K562 (cell line): ENCODE measurements around the gene GET3. TPM values are rescaled to one million over a fixed set of nuclear protein-coding genes. Genes with fewer than 3 reads are reported as not detected.
A peak's percentile ranks its signal among the peaks of the same experiment; 100 is the strongest.

Experiments
- ATAC-seq: fragments of 200-7000 bp; cut with Tn5 transposase; 3 replicates; pipeline ENCODE4 v1.9.1; 2020; ENCODE audit warnings: moderate library complexity
- BruUV-seq: library from RNA; stranded (reverse); fragments of 400-500 nt; replicated peaks from 2 replicates; lab custom pipeline; 2021; lab: Mats Ljungman, UMichigan
- CTCF ChIA-PET: fragments of 300-600 bp; formaldehyde crosslinking; extraction: SDS; loops from one replicate; lab custom pipeline; 2021; ENCODE audit warnings: low intra/inter-chr PET ratio; lab: Yijun Ruan, JAX
- POLR2A ChIA-PET: fragments of 300-600, 350-650 bp; sonication (Branson Sonifier 250); formaldehyde crosslinking; extraction: SDS; loops from one replicate; lab custom pipeline; 2021; ENCODE audit warnings: antibody characterized with exemption, inconsistent platforms; lab: Yijun Ruan, JAX
- DNase-seq, 4 experiments: peaks; one replicate each; pipeline versions ENCODE4 v3.0.0 to v3.0.0-alpha.2; 2011 to 2018; ENCODE audit warnings: low spot score in 3 of 4, mixed read lengths in 3 of 4; ENCODE audit errors: extremely low read depth in 1 of 4
- FAIRE-seq: peaks from 2 replicates; lab custom pipeline; 2011; peaks lifted over from hg19 to GRCh38; lab: Jason Lieb, UNC
- H2AFZ ChIP-seq: 2 replicates; pipeline ENCODE4 v1.6.0; 2011; ENCODE audit warnings: low read depth, low read length, control low read depth, inconsistent platforms
- H3K27ac ChIP-seq: fragments of 200-600 bp; 3 replicates; pipeline ENCODE4 v1.8.0; 2011; ENCODE audit warnings: low read depth, mild to moderate bottlenecking, control low read depth, inconsistent platforms, low read length, moderate library complexity, mixed read lengths; ENCODE audit errors: extremely low read depth
- H3K27me3 ChIP-seq, 2 experiments: fragments of 300-600 bp in 1 of 2; 2 replicates in 1 of 2; 3 replicates in 1 of 2; pipeline versions ENCODE4 v1.6.0 to v1.8.0; 2011; ENCODE audit warnings: inconsistent platforms in 2 of 2, low read length in 2 of 2, mild to moderate bottlenecking in 1 of 2, mixed read lengths in 1 of 2, moderate library complexity in 1 of 2; ENCODE audit not compliant: control insufficient read depth in 2 of 2, insufficient read depth in 2 of 2
- H3K36me3 ChIP-seq: fragments of 300-600 bp; 3 replicates; pipeline ENCODE4 v1.8.0; 2011; ENCODE audit warnings: mild to moderate bottlenecking, low read length, inconsistent platforms; ENCODE audit not compliant: control insufficient read depth, insufficient read depth
- H3K4me1 ChIP-seq, 2 experiments: fragments of 200-600 bp in 1 of 2; replicated peaks in 1 of 2; 2 replicates in 1 of 2; 3 replicates in 1 of 2; pipeline versions ENCODE4 v1.5.1 to v1.8.0; 2011; ENCODE audit warnings: inconsistent platforms in 2 of 2, low read length in 2 of 2, mild to moderate bottlenecking in 1 of 2, mixed read lengths in 1 of 2, moderate library complexity in 1 of 2; ENCODE audit not compliant: control insufficient read depth in 2 of 2, insufficient read depth in 2 of 2
- H3K4me2 ChIP-seq: 2 replicates; pipeline ENCODE4 v1.6.1; 2011; ENCODE audit warnings: low read length, control low read depth, inconsistent platforms, mixed read lengths; ENCODE audit not compliant: insufficient read depth
- H3K4me3 ChIP-seq: fragments of 200-600 bp; sonication (generic), shearing (Covaris generic); 2 replicates; pipeline ENCODE4 v1.5.1; 2016; ENCODE audit warnings: control low read depth, inconsistent platforms
- H3K79me2 ChIP-seq: fragments of 200-600 bp; 3 replicates; pipeline ENCODE4 v1.8.0; 2011; ENCODE audit warnings: low read length, inconsistent platforms; ENCODE audit not compliant: control insufficient read depth, insufficient read depth
- H3K9ac ChIP-seq, 2 experiments: 2 replicates each; pipeline versions ENCODE4 v1.6.0 to v1.6.1; 2011; ENCODE audit warnings: low read depth in 2 of 2, low read length in 2 of 2, control low read depth in 1 of 2, inconsistent platforms in 1 of 2, mild to moderate bottlenecking in 1 of 2, mixed read lengths in 1 of 2; ENCODE audit not compliant: insufficient read depth in 1 of 2
- H3K9me1 ChIP-seq: one replicate; pipeline ENCODE4 v1.6.0; 2011; ENCODE audit warnings: inconsistent platforms, mild to moderate bottlenecking, low read length, moderate library complexity; ENCODE audit not compliant: control insufficient read depth, insufficient read depth
- H3K9me3 ChIP-seq: replicated peaks from 2 replicates; pipeline ENCODE4 v1.5.1; 2011; ENCODE audit warnings: low read depth, low read length, inconsistent platforms; ENCODE audit not compliant: control insufficient read depth, insufficient read depth
- H4K20me1 ChIP-seq: replicated peaks from 2 replicates; pipeline ENCODE4 v1.6.1; 2011; ENCODE audit warnings: low read length, inconsistent platforms, mixed read lengths; ENCODE audit not compliant: control insufficient read depth, insufficient read depth
- BDP1 ChIP-seq: IDR thresholded peaks from 3 replicates; pipeline ENCODE4 v1.6.1; 2011; ENCODE audit not compliant: insufficient read length, insufficient read depth
- KLF16 ChIP-seq: IDR thresholded peaks from 2 replicates; pipeline ENCODE4 v1.6.1; 2016; ENCODE audit warnings: antibody characterized with exemption
- RCOR1 ChIP-seq, 2 experiments: IDR thresholded peaks; 2 replicates each; pipeline ENCODE4 v1.6.1; 2012; ENCODE audit warnings: low read depth in 2 of 2, low read length in 2 of 2, borderline replicate concordance in 1 of 2, improper control_type of control experiment in 1 of 2
- STAT6 ChIP-seq: sonication (generic); formaldehyde crosslinking; IDR thresholded peaks from 2 replicates; pipeline ENCODE4 v1.8.1; 2023; ENCODE audit warnings: mild to moderate bottlenecking, missing genetic modification reagents
- USF1 ChIP-seq: sonication (generic); formaldehyde crosslinking; IDR thresholded peaks from 2 replicates; pipeline ENCODE4 v1.9.0; 2022; ENCODE audit warnings: mild to moderate bottlenecking, missing genetic modification reagents
- ZBTB33 ChIP-seq: sonication (generic); formaldehyde crosslinking; IDR thresholded peaks from 2 replicates; pipeline ENCODE4 v1.8.1; 2023; ENCODE audit warnings: mild to moderate bottlenecking, missing genetic modification reagents
- WGBS: fragments of 100-300 bp; shearing (Covaris generic); methylation state at CpG from one replicate; pipeline ENCODE4 v1.1.6; 2016; ENCODE audit warnings: low coverage, mixed read lengths; ENCODE audit not compliant: insufficient coverage; ENCODE audit errors: missing lambda C conversion rate; 5-methylcytosine and 5-hydroxymethylcytosine counted together
- in situ Hi-C: fragments of 300-500 bp; cut with MboI; formaldehyde crosslinking; loops from 4 replicates; pipeline ENCODE4 v1.15.0; 2018; ENCODE audit warnings: inconsistent platforms, mixed read lengths
- intact Hi-C: fragments of 100-400 bp; cut with micrococcal nuclease; formaldehyde crosslinking; loops from 2 replicates; pipeline ENCODE4 v1.14.2; 2022
- polyA plus RNA-seq, 8 experiments: library from polyadenylated mRNA; depleted of rRNA in 4 of 8; stranded (reverse) in 5 of 8; unstranded in 3 of 8; fragments of >200 nt; fragmentation: Nextera tagmentation in 2 of 8; fragmentation: Illumina TruSeq in 1 of 8; extraction: Ambion mirVana in 2 of 8; extraction: Trizol in 1 of 8; gene quantifications; 2 replicates each; pipeline versions ENCODE4 v1.2.1 to v1.2.3, GENCODE V29; 2011 to 2014; ENCODE audit warnings: inconsistent platforms in 1 of 8, missing spikeins in 1 of 8
- total RNA-seq, 7 experiments: library from RNA; depleted of rRNA in 6 of 7; stranded (reverse); fragments of >200 nt in 6 of 7; fragmentation: Illumina TruSeq in 2 of 7; extraction: Trizol in 2 of 7; gene quantifications; 2 replicates each; pipeline versions ENCODE4 v1.2.1 to v1.2.3, GENCODE V29; 2011 to 2021; ENCODE audit warnings: low replicate concordance in 1 of 7

GET3 gene
- total and polyA plus RNA-seq, 9 of the 15 experiments (the other 6 are each of a cell fraction or from before 2014, with no cell fraction given), result 8.3 to 83.5 (median 51.8) TPM

- TF ChIP-seq RCOR1 (IDR thresholded peaks at IDR 0.05; ENCODE audit: borderline replicate concordance in 1 of 2, low read depth in 2 of 2, low read length in 2 of 2) (no peak), KLF16 (no peak), STAT6 (no peak), BDP1 (no peak)
These were observed 29.9 kb downstream of the GET3 start (continued) for GRCh38 chr19:12767150-12767549.

GRCh38 chr19:12767666-12768065 lies 30.4 kb downstream of the GET3 start:
- H3K4me3 ChIP-seq, result no peak overlapping the region
- no peak for FAIRE-seq
- H3K27ac ChIP-seq, result no peak overlapping the region
- intact Hi-C loops (no loop called here), in situ Hi-C loops (loop anchor here (5.0 kb wide), 1 partner anchor 80 kb away; no protein-coding TSS in a partner anchor)
- H2AFZ ChIP-seq, result no peak overlapping the region
- H3K36me3 ChIP-seq, result peaks cover 6% of the 10 kb centered on the region; the same call in 1 of the 3 replicates
- no peaks in the 10 kb centered on the region for H3K9me1 ChIP-seq
- H3K27me3 ChIP-seq, result no peaks in the 10 kb centered on the region
- H4K20me1 ChIP-seq, result no peaks in the 10 kb centered on the region
- no peaks in the 10 kb centered on the region for H3K79me2 ChIP-seq
- no peak overlapping the region for H3K9ac ChIP-seq
- ATAC-seq, result no peak
- CTCF ChIA-PET, result no interaction called here
- H3K9me3 ChIP-seq, result no peaks in the 10 kb centered on the region
- POLR2A ChIA-PET, result interaction anchor here (0.8 to 3.9 kb wide), 4 partner anchors 10 to 69 kb away, joined by 4 to 27 read pairs (median 4); partner anchors contain the start of gene JUNB
- no peak for TF ChIP-seq USF1 (CRISPR knock-in tag)
- 0 out of 2 replicates have a peak, but pooled peaks have one; percentile 14 for TF ChIP-seq ZBTB33 (CRISPR knock-in tag)
- TF ChIP-seq, all 486 proteins: peak for 1
- no TSS peak for BruUV-seq
- Histone ChIP-seq H3K4me2 (no peak overlapping the region), H3K4me1 (peaks cover 0 to 31% of the 10 kb centered on the region in 2 experiments; a peak in 2 of 5 replicates)
- DNase-seq, result no peak
- WGBS, result 91% methylated on average over 14 of the region's 15 CpGs
